ENCODE data around the gene TERF2IP. TPM values are rescaled to one million over a fixed set of nuclear protein-coding genes. Genes with fewer than 3 reads are reported as not detected.

The TERF2IP gene
- total RNA-seq, 1 donor from 2014 or later = 34.9 TPM

GRCh38 chr16:75653922-75654321 is 6.3 kb downstream of the TERF2IP start:
- H3K9me3 Mint-ChIP-seq = no peaks in the 10 kb centered on the region
- no peak overlapping the region for H3K4me3 ChIP-seq
- no peak overlapping the region for H3K4me2 ChIP-seq
- peaks cover 50% of the 10 kb centered on the region for H3K79me2 ChIP-seq (ENCODE audit: low read depth)
- peaks cover 20% of the 10 kb centered on the region for H3K4me1 Mint-ChIP-seq
- H3K9me3 ChIP-seq (ENCODE audit: low read depth) = no peaks in the 10 kb centered on the region
- no peaks in the 10 kb centered on the region for H3K27me3 ChIP-seq
- H3K36me3 Mint-ChIP-seq = peaks cover 33% of the 10 kb centered on the region
- peaks cover 15% of the 10 kb centered on the region for H3K36me3 ChIP-seq
- H3K4me3 Mint-ChIP-seq = no peak overlapping the region
- no peak overlapping the region for H3K27ac Mint-ChIP-seq
- H3F3A ChIP-seq (ENCODE audit: low read depth) = peaks cover under 1% of the 10 kb centered on the region
- H3K27ac ChIP-seq = no peak overlapping the region
- H2AFZ ChIP-seq (replicated peaks) = no peak overlapping the region
- H3K9ac ChIP-seq = no peak overlapping the region
- peaks cover under 1% of the 10 kb centered on the region for H3K27me3 Mint-ChIP-seq (ENCODE audit: insufficient read depth, low read depth)
- TF ChIP-seq EZH2phosphoT487 (IDR thresholded peaks at IDR 0.05) = no peak
- TF ChIP-seq EZH2 (IDR thresholded peaks at IDR 0.05) = no peak
- TF ChIP-seq CTCF (IDR thresholded peaks at IDR 0.05) = no peak
- H4K20me1 ChIP-seq (ENCODE audit: low read depth) = peaks cover 35% of the 10 kb centered on the region
- peaks cover 12% of the 10 kb centered on the region for H3K4me1 ChIP-seq
- DNase-seq (ENCODE audit: low spot score) = no peak

GRCh38 chr16:75658175-75658574 is 10.6 kb downstream of the TERF2IP start:
- TF ChIP-seq CTCF (IDR thresholded peaks at IDR 0.05) (no peak), EZH2 (IDR thresholded peaks at IDR 0.05) (no peak), EZH2phosphoT487 (IDR thresholded peaks at IDR 0.05) (no peak)
- Histone ChIP-seq H3K4me1 (no peaks in the 10 kb centered on the region), H2AFZ (replicated peaks) (no peak overlapping the region), H3K36me3 (peaks cover 15% of the 10 kb centered on the region), H3K9me3 (ENCODE audit: low read depth) (no peaks in the 10 kb centered on the region), H3K79me2 (ENCODE audit: low read depth) (peaks cover 7% of the 10 kb centered on the region), H3F3A (ENCODE audit: low read depth) (no peaks in the 10 kb centered on the region), H3K27me3 (no peaks in the 10 kb centered on the region), H4K20me1 (ENCODE audit: low read depth) (peaks cover 6% of the 10 kb centered on the region), H3K9ac (no peak overlapping the region), H3K4me2 (no peak overlapping the region), H3K27ac (no peak overlapping the region), H3K4me3 (no peak overlapping the region)
- Mint-ChIP-seq H3K4me1 (peaks cover 3% of the 10 kb centered on the region), H3K4me3 (no peak overlapping the region), H3K36me3 (peaks cover 17% of the 10 kb centered on the region), H3K27ac (no peak overlapping the region), H3K27me3 (ENCODE audit: insufficient read depth, low read depth) (no peaks in the 10 kb centered on the region), H3K9me3 (no peaks in the 10 kb centered on the region)
- no peak for DNase-seq (ENCODE audit: low spot score)

- H3K27me3 ChIP-seq = no peaks in the 10 kb centered on the region
- H3K9me3 ChIP-seq (ENCODE audit: low read depth) = no peaks in the 10 kb centered on the region
- H3K4me3 ChIP-seq = no peak overlapping the region
- Mint-ChIP-seq H3K9me3 (no peaks in the 10 kb centered on the region), H3K27ac (no peak overlapping the region), H3K4me1 (no peaks in the 10 kb centered on the region), H3K4me3 (no peak overlapping the region), H3K36me3 (peaks cover 9% of the 10 kb centered on the region), H3K27me3 (ENCODE audit: insufficient read depth, low read depth) (peaks cover 2% of the 10 kb centered on the region)
- H3F3A ChIP-seq (ENCODE audit: low read depth) = no peaks in the 10 kb centered on the region
- no peak overlapping the region for H3K27ac ChIP-seq
- H4K20me1 ChIP-seq (ENCODE audit: low read depth) = no peaks in the 10 kb centered on the region
- H3K4me2 ChIP-seq = no peak overlapping the region
- peaks cover 12% of the 10 kb centered on the region for H3K36me3 ChIP-seq
- no peak overlapping the region for H2AFZ ChIP-seq (replicated peaks)
- H3K79me2 ChIP-seq (ENCODE audit: low read depth) = no peaks in the 10 kb centered on the region
- TF ChIP-seq EZH2 (IDR thresholded peaks at IDR 0.05) (no peak), EZH2phosphoT487 (IDR thresholded peaks at IDR 0.05) (no peak), CTCF (IDR thresholded peaks at IDR 0.05) (no peak)
- no peak overlapping the region for H3K9ac ChIP-seq
- H3K4me1 ChIP-seq = no peaks in the 10 kb centered on the region
- DNase-seq (ENCODE audit: low spot score) = no peak
Measured at GRCh38 chr16:75660321-75660720, 12.7 kb downstream of the TERF2IP start.

Data from neural progenitor cell (in vitro differentiated cells).